OCI-LY3 (cell line): ENCODE results near the gene PRICKLE1.

ENCODE experiments used
- H2AFZ ChIP-seq: fragments of 200-600, 300-600 bp; shearing (Covaris generic); 2 replicates; pipeline ENCODE4 v1.6.0; 2014; ENCODE audit warnings: antibody characterized with exemption, low read depth, low read length
- H3K27ac ChIP-seq: fragments of 200-600, 300-600 bp; sonication (generic); 2 replicates; pipeline ENCODE4 v1.5.1; 2014; ENCODE audit warnings: mild to moderate bottlenecking, low read length, moderate library complexity, mixed read lengths
- H3K27me3 ChIP-seq: fragments of 200-600, 300-600 bp; sonication (generic); 2 replicates; pipeline ENCODE4 v1.6.1; 2014; ENCODE audit warnings: low read depth, low read length, mixed read lengths
- H3K36me3 ChIP-seq: fragments of 200-600, 300-600 bp; sonication (generic); replicated peaks from 2 replicates; pipeline ENCODE3; 2014; ENCODE audit warnings: low read depth, low read length, mixed read lengths
- H3K4me1 ChIP-seq: fragments of 300-600, 200-600 bp; sonication (generic); 2 replicates; pipeline ENCODE4 v1.6.1; 2014; ENCODE audit warnings: low read length, mixed read lengths
- H3K4me2 ChIP-seq: fragments of 200-600, 300-600 bp; sonication (generic); 2 replicates; pipeline ENCODE4 v1.6.1; 2014; ENCODE audit warnings: low read length, mixed read lengths
- H3K4me3 ChIP-seq: fragments of 300-600, 200-600 bp; sonication (generic); 2 replicates; pipeline ENCODE4 v1.5.1; 2014; ENCODE audit warnings: antibody characterized with exemption, mild to moderate bottlenecking, low read length, moderate library complexity
- H3K79me2 ChIP-seq: fragments of 300-600, 200-600 bp; shearing (Covaris generic); 2 replicates; pipeline ENCODE4 v1.6.1; 2014; ENCODE audit warnings: mild to moderate bottlenecking, low read length, mixed read lengths
- H3K9ac ChIP-seq: fragments of 300-600, 200-600 bp; shearing (Covaris generic); 2 replicates; pipeline ENCODE4 v1.6.0; 2014; ENCODE audit warnings: mild to moderate bottlenecking, low read length, moderate library complexity
- H3K9me3 ChIP-seq: fragments of 200-600, 300-600 bp; shearing (Covaris generic); 2 replicates; pipeline ENCODE4 v1.6.1; 2014; ENCODE audit warnings: low read length, mixed read lengths; ENCODE audit not compliant: insufficient read depth
- H4K20me1 ChIP-seq: fragments of 200-600, 300-600 bp; sonication (generic); 2 replicates; pipeline ENCODE4 v1.6.1; 2016; ENCODE audit warnings: low read length, mixed read lengths; ENCODE audit not compliant: insufficient read depth
- EZH2phosphoT487 ChIP-seq: fragments of 200-600 bp; shearing (Covaris generic); IDR thresholded peaks from 2 replicates; pipeline ENCODE4 v1.6.1; 2018; ENCODE audit warnings: antibody characterized with exemption, mixed run types, low read depth
- TF ChIP-seq, protein P1 (sequence below): fragments of 200-600, 300-600 bp; sonication (generic); IDR thresholded peaks from 2 replicates; pipeline ENCODE4 v1.5.1; 2014; ENCODE audit warnings: antibody characterized with exemption, low read length, low read depth

The PRICKLE1 gene

GRCh38 chr12:42524716-42525115 lies 64.8 kb downstream of the PRICKLE1 start:
- Histone ChIP-seq H3K9ac (no peak overlapping the region), H3K4me1 (no peaks in the 10 kb centered on the region), H3K27me3 (no peaks in the 10 kb centered on the region), H4K20me1 (no peaks in the 10 kb centered on the region), H3K4me2 (no peak overlapping the region), H3K9me3 (no peaks in the 10 kb centered on the region), H3K27ac (no peak overlapping the region), H2AFZ (no peak overlapping the region), H3K36me3 (no peaks in the 10 kb centered on the region), H3K4me3 (no peak overlapping the region), H3K79me2 (no peaks in the 10 kb centered on the region)
- no peak for TF ChIP-seq EZH2phosphoT487
- TF ChIP-seq, protein P1, sequence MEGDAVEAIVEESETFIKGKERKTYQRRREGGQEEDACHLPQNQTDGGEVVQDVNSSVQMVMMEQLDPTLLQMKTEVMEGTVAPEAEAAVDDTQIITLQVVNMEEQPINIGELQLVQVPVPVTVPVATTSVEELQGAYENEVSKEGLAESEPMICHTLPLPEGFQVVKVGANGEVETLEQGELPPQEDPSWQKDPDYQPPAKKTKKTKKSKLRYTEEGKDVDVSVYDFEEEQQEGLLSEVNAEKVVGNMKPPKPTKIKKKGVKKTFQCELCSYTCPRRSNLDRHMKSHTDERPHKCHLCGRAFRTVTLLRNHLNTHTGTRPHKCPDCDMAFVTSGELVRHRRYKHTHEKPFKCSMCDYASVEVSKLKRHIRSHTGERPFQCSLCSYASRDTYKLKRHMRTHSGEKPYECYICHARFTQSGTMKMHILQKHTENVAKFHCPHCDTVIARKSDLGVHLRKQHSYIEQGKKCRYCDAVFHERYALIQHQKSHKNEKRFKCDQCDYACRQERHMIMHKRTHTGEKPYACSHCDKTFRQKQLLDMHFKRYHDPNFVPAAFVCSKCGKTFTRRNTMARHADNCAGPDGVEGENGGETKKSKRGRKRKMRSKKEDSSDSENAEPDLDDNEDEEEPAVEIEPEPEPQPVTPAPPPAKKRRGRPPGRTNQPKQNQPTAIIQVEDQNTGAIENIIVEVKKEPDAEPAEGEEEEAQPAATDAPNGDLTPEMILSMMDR: no peak

DNA sequence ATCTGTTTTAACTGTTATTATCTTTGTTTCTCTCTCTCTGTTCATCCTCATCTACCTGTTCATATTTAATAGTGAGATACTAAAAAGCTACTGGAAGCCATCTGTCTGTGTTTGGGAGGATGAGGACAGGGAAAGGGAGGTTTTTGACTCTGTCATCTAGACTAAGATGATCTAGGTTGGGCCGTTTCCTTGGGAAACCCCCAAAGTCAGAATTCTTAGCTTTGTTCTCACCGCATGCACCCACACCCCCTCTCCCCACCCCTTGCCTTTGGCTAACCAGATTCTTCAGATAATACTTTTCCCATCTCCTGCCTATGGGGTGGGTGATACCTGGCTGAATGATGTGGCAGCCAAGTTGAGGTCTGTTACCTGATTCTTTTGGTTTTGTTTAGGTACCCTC lies 73.0 kb downstream of the PRICKLE1 start:
- H4K20me1 ChIP-seq: no peaks in the 10 kb centered on the region
- H3K79me2 ChIP-seq: no peaks in the 10 kb centered on the region
- H3K4me3 ChIP-seq: no peak overlapping the region
- no peaks in the 10 kb centered on the region for H3K27me3 ChIP-seq
- H3K4me2 ChIP-seq: no peak overlapping the region
- no peak overlapping the region for H3K9ac ChIP-seq
- H3K36me3 ChIP-seq: no peaks in the 10 kb centered on the region
- no peak overlapping the region for H2AFZ ChIP-seq
- TF ChIP-seq, protein P1: no peak
- TF ChIP-seq EZH2phosphoT487: no peak
- H3K9me3 ChIP-seq: no peaks in the 10 kb centered on the region
- no peaks in the 10 kb centered on the region for H3K4me1 ChIP-seq
- H3K27ac ChIP-seq: no peak overlapping the region

DNA sequence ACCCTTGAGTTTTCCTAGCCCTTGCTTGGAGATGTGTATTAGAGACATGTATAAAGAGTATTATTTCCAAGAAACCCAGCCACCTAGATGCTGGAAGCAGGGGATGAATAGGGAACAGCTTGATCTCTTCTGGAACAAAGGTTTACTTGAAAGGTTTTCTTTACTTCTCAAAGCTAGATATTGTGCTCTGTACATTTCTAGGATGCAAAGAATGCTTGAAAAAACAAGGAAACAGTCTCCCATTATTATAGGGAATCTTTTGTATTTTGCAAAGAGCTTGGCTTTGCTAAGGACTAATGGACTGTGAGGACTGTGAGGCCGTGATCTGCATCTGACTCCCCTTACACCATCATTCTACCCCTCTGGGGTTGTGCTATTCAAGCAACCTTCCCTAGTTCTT lies 77.9 kb downstream of the PRICKLE1 start:
- Histone ChIP-seq H3K36me3 (no peaks in the 10 kb centered on the region), H3K4me1 (no peaks in the 10 kb centered on the region), H3K27me3 (no peaks in the 10 kb centered on the region), H3K4me3 (no peak overlapping the region), H3K79me2 (no peaks in the 10 kb centered on the region), H3K4me2 (no peak overlapping the region), H3K9me3 (no peaks in the 10 kb centered on the region), H2AFZ (no peak overlapping the region), H3K27ac (no peak overlapping the region), H3K9ac (no peak overlapping the region), H4K20me1 (no peaks in the 10 kb centered on the region)
- TF ChIP-seq EZH2phosphoT487: no peak
- TF ChIP-seq, protein P1: no peak

- Histone ChIP-seq H3K4me1 (no peaks in the 10 kb centered on the region), H3K4me3 (no peak overlapping the region), H3K79me2 (no peaks in the 10 kb centered on the region), H3K36me3 (no peaks in the 10 kb centered on the region), H4K20me1 (no peaks in the 10 kb centered on the region), H3K27ac (no peak overlapping the region), H3K4me2 (no peak overlapping the region), H3K9ac (no peak overlapping the region), H3K27me3 (no peaks in the 10 kb centered on the region), H3K9me3 (no peaks in the 10 kb centered on the region), H2AFZ (no peak overlapping the region)
- TF ChIP-seq, protein P1: no peak
- TF ChIP-seq EZH2phosphoT487: no peak
Measured at GRCh38 chr12:42510823-42511222, 78.7 kb downstream of the PRICKLE1 start.
